ENCODE data around the gene ZNF280B.
"Not testable (repeated sequence)": the region's sequence is repeated elsewhere in the genome, so short reads cannot be mapped to it uniquely, and the experiment has no call there.

Gene ZNF280B

DNA sequence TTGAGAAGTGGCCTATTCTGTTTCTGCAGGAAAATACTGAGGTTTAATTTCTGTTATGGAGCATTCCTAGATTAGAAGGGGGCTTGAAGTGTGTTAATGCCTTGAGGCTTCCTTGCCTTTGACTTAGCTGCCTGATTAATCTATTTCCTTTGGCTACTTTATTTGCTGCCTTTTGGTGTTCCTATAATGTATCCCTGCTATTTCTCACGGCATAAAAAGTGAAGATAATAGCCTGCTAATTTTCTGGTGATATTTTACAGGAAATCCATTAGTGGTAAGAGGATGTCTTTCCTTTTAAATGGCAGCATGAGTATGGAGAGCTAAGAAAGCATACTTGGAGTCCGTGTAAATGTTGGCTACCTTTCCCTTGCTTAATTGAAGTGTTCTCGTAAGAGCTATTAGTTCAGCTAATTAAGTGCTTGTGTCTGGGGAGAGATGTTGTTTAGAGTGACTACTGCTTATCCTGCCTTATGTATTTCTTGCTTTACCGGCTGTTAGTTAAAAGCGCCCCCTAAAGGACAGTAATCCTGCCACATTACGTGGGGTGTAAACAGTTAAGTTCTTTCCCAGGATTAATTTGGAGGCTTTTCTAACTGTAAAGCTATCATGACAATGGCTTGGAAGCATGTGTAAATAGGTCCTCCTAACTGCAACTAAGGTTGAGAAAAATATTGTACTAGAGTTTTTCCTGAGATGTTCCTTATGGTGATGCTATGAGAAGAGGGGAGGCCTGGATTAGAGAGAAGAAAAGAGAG lies 45.6 kb downstream of the ZNF280B start:
- peak; percentile 6 for DNase-seq

DNA sequence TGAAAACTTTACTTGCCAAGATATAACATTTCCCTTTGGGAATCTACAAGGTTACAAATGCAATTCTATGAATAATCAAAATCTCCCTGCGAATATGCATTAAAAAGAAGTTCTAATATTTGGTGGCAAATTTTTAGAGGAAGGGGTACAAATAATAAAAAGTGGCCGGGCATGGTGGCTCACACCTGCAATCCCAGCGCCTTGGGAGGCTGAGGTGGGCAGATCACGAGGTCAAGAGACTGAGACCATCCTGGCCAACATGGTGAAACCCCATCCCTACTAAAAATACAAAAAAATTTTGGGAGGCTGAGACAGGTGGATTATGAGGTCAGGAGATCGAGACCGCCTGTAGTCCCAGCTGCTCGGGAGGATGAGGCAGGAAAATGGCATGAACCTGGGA lies 47.0 kb downstream of the ZNF280B start:
- no peak for DNase-seq

DNA sequence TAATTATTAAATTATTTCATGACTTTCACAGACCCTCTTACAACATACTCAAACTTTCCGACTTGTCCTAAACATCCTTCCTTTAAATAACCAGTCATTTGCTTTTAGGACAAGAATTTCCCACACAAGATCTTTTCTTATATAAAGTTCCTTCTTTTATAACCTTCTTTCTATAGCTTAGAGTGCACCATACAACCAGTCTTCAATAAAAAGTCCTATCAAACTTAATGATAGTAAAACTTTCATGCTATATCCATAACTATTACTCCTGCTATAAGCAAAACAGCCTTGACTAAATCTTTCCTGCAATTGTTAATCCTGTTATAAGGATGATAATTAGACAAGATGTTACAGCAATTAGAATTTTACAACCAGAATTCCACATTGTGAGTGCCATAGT lies 47.4 kb downstream of the ZNF280B start:
- DNase-seq: no peak

DNA sequence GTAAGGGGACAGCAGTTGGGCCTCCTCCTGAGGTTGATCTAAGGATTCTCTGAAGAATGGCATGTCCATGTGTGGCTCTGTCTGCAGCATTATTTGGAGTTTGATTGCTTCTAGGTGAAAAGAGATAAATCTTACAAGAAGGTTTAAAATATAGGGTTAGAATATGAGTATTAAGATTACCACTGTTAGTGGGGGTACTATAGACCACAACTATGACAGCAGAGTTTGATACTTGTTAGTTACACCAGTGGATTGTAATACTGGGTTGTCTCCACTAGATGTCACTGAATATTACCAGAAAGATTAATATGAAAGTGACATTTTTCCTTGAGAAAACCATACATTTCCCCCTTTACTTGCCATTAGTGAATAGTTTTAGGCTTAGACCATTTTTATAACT lies 47.9 kb downstream of the ZNF280B start:
- DNase-seq: no peak

DNA sequence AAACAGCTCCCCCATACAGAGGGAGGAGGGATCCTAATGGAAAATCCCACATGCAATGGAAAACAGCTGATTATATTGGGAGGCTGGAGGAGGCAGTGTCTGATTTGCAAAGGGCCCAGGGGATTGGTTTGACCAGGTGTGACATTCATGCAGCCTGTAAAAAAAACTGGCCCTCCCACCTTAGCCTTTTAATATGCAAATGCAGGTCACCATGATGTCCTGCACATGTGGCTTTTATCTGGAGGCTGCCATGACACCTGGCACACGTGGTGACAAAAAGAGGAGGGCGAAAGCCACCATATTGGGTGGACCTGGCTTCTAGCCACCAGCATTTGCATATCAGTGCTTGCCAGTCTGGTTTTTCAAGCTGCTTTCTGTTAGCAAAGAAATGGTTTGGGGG lies 48.5 kb downstream of the ZNF280B start:
- no peak for DNase-seq

DNA sequence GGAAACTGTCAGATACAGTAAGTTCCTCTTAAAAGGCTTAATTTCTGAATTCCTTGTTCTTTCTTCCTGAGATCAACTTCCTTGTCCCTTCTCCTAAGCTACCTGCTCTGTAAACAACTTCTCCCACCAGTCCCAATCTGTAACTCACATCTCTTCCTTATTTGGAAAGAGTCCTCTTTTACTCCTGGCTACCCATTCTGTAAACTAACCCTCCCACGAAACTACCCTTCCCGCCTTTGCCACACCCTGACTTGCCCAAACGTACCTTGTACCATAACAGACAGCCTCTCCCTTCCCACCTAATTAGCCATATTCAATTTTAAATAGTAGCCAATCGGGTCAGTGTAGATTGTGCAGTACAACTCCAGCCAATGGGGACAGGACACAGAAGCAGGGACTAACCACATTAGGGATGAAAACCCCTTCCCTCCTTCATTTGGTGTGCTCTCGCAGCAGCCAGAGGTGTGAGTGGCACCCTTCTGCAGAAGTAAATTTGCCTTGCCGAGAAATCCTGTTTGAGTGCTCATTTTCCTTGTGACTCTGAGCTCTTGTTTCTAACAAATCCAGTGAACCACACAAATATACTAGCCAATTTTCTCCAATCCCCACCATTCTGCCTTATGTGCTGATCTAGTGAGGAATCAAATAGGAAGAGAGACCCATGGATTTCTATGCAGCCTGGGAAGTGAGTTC lies 49.5 kb downstream of the ZNF280B start:
- no peak for DNase-seq

DNA sequence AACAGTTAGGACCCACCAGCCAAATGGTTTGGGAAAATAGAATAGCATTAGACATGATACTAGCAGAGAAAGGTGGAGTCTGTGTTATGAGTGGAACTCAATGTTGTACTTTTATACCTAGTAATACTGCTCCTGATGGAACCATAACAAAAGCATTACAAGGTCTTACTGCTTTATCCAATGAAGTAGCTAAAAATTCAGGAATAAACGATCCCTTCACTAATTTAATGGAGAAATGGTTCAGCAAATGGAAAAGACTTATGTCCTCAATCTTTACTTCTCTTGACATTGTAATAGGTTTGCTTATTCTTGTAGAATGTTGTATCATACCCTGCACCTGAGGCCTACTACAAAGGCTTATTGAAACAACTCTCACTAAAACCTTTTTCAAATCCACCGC lies 50.2 kb downstream of the ZNF280B start:
- DNase-seq: no peak

DNA sequence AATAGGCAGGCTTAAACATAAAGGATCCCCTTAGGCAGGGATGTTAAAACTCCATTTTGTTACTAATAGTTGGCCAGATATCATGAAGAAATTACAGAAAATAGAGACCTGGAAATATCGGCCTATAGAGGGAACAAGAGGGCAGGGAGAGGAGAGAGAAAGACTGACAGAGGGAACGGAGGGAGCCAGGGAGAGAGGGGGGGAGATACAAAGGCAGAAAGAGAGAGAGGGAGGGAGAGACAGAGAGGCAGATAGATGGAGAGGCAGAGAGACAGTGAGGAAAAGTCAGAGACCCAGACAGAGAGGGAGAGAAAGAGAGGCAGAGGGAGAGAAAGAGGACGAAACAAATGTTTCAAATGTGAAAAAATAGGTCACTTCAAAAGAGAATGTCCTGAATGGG lies 53.5 kb downstream of the ZNF280B start:
- no peak for DNase-seq

DNA sequence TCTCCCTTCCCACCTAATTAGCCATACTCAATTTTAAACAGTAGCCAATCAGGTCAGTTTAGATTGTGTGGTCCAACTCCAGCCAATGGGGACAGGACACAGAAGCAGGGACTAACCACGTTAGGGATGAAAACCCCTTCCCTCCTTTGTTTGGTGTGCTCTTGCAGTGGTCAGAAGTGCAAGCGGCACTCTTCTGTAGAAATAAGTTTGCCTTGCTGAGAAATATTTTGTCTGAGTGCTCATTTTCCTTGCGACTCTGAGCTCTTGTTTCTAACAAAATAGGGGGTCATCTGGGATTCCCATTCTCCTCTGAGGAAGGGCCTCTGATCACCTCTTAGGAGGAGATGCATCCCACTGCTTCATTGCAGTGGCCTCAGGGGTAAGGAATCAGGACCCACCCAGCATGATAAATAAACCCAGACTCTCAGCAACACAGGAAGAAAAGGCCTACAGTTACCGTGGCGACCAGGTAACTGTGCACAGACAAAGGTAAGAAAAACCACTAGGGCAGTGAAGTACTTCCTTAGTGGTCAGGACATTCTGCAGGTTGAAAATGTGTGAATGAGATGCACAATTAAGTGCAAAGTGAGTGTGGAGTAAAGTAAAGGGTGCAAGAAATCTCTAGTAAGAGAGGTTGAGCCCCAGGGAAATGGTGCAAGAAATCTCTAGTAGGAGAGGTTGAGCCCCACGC lies 55.4 kb downstream of the ZNF280B start:
- no peak for DNase-seq

DNA sequence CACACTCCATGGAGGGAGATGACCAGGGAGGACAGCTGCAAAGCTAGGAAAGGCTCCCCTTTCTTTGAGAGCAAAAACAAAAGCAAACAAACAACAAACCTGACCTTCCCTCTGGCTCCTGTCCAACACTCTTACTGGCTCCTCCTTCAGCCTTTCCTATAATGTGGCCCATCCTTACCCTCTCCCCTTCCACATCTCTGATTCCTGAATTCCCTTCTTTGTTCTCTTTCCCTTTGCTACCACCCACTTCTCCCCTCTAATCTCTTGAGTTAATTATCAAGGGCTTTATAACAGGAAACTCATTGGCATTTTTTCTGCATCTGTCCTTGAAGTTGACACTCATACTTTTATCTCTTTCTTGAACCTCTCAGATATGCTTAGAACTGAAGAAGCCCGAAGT lies 56.3 kb downstream of the ZNF280B start:
- peak; percentile 36 for DNase-seq

DNA sequence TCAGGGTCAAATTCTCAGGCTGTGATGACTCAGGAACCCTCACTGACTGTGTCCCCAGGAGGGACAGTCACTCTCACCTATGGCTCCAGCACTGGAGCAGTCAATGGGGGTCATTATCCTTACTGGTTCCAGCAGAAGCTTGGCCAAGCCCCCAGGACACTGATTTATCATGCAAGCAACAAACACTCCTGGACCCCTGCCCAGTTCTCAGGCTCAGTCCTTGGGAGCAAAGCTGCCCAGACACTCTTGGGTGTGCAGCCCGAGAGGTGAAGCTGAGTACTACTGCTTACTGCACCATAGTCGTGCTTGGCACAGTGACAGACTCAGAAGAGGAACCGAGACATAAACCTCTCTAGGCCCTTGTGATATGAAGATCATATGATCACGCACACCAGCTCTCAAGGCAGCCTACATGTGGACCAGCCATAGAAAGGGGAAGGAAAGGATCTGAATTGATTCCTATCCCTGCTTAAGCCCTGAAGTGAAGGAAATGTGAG lies 58.2 kb downstream of the ZNF280B start:
- peak; percentile 19 for DNase-seq

DNA sequence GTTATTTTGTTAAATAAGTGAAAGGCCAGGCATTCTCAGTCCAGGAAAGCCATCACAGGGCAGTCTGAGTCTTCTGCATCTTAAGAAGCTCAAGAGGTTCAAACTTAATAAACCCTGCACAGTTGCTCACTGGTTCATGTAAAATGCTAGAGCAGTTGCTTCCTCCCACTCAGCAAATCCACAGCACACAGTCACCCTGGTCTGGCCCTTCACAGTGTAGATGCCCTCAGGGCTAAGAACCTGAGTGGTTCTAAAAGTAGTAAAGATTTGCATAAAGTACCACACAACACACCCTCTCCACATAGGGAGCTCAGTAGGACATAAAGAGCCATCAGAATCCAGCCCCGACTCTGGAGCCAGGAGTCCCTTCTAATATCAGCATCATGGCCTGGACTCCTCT lies 58.7 kb downstream of the ZNF280B start:
- DNase-seq: no peak

DNA sequence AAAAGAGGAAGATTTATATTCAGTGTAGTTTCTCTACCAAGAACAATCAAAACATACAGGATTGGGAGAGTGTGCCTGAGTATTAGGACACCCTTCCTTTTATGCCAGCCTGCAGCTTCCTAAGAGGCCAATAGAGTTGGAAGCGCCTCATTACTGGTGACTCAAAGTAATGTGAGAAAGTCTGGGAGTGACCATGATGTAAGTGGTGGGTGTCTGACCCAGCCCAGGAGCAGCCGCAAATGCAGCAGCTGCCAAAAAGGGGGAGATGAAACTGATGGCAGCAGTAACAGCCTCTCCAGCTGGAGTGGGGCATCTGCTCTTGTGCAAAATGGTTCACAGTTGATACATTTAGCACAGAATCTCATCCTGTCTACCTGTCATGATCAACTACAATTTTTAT lies 62.0 kb downstream of the ZNF280B start:
- peak; percentile 12 for DNase-seq

DNA sequence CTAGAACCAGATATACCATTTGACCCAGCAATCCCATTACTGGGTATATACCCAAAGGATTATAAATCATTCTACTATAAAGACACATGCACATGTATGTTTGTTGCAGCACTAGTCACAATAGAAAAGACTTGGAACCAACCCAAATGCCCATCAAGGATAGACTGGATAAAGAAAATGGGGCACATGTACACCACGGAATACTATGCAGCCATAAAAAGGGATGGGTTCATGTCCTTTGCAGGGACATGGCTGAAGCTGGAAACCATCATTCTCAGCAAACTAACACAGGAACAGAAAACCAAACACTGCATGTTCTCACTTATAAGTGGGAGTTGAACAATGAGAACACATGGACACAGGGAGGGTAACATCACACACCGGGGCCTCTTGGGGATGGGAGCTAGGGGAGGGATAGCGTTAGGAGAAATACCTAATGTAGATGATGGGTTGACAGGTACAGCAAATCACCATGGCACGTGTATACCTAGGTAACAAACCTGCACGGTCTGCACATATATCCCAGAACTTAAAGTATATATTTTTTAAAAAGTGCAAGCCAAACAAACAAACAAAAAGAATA lies 64.4 kb downstream of the ZNF280B start:
- DNase-seq: not testable (repeated sequence)

DNA sequence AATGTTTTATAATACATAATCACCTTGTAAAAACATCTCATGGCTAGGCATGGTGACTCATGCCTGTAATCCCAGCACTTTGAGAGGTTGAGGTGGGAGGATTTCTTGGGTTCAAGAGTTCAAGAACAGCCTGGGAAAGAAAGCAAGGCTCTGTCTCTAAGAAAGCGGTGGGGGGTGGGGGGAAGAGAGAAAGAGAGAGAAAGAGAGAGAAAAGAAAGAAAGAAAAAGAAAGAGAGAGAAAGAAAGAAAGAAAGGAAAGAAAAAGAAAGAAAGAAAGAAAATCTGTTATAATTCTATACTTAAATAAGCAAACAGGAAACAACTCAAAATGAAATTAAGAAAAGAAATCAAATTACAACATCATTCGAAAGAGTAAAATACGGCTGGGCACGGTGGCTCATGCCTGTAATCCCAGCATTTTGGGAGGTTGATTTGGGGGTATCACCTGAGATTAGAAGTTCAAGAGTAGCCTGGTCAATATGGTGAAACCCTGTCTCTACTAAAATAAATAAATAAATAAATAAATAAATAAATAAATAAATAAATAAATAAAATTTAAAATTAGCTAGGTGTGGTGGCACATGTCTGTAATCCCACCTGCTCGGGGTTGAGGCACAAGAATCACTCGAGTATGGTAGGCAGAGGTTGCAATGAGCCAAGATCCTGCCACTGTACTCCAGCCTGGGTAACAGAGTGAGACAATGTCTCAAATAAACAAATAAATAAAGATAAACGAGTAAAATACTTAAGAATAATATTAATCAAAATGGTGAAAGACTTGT lies 65.4 kb downstream of the ZNF280B start:
- DNase-seq: no peak

DNA sequence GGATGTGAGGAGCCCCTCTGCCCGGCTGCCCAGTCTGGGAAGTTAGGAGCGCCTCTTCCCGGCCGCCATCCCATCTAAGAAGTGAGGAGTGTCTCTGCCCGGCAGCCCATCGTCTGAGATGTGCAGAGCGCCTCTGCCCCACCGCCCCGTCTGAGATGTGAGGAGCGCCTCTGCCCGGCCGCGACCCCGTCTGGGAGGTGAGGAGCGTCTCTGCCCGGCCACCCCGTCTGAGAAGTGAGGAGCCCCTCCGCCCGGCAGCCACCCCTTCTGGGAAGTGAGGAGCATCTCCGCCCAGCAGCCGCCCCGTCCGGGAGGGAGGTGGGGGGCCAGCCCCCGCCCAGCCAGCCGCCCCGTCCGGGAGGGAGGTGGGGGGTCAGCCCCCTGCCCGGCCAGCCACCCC lies 66.9 kb downstream of the ZNF280B start:
- DNase-seq: not testable (repeated sequence)

DNA sequence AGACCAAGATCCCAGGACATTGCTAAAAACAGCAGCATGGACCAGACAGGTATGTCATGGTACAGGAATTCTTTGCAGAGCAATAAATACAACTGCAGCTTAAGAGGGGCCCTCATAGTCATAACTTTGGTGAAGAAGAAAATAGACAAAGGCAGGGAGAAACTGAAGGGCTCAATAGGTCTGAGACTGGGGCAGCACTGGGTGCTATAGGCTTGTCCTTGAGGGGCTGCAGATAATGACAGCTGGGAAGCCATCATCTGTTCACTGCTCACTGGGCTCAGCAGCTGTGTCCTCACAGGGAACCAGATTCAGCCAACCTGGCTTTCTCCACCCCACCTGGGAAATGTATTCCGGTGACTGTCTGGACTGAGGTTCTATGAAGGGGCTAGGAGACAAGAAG lies 68.4 kb downstream of the ZNF280B start:
- no peak for DNase-seq

Data from NCI-H1105 treated with DMSO at 0.1 percent for 48 hours (cell line).